ENCODE data around the gene THNSL1. TPM values are rescaled to one million over a fixed set of nuclear protein-coding genes. Genes with fewer than 3 reads are reported as not detected.
A peak's percentile ranks its signal among the peaks of the same experiment; 100 is the strongest.

Gene THNSL1
- total and polyA plus RNA-seq, 9 of the 15 experiments (the other 6 are each of a cell fraction or from before 2014, with no cell fraction given), result 4.5 to 8.6 (median 6.3) TPM

- no peak for TF ChIP-seq XRCC4 (IDR thresholded peaks at IDR 0.05; ENCODE audit: extremely low read depth, insufficient read depth, insufficient read length)
- peak; percentile 6; the same call in 1 of the 2 replicates for TF ChIP-seq REST (IDR thresholded peaks at IDR 0.05; ENCODE audit: borderline replicate concordance)
- no peak for TF ChIP-seq REST (CRISPR knock-in tag; IDR thresholded peaks at IDR 0.05; ENCODE audit: low read depth)
- TF ChIP-seq RBM34 (IDR thresholded peaks at IDR 0.05; ENCODE audit: borderline replicate concordance, insufficient read depth, low read length), result no peak
- no peak for TF ChIP-seq ZNF445 (CRISPR knock-in tag; IDR thresholded peaks at IDR 0.05; ENCODE audit: low read depth)
- TF ChIP-seq ZNF324 (CRISPR knock-in tag; IDR thresholded peaks at IDR 0.05), result no peak
- peak; percentile 82 for TF ChIP-seq CBFA2T3 (IDR thresholded peaks at IDR 0.05)
- no peak for TF ChIP-seq CREB3 (tag; conservative IDR thresholded peaks at IDR 0.05; ENCODE audit: low read depth)
- no peak for TF ChIP-seq POLR3A (IDR thresholded peaks at IDR 0.05; ENCODE audit: borderline replicate concordance, extremely low read depth, insufficient read depth, insufficient read length)
- no peak for TF ChIP-seq TSHZ1 (CRISPR knock-in tag; IDR thresholded peaks at IDR 0.05)
- peak; percentile 18; the same call in 1 of the 2 replicates for TF ChIP-seq HDGF (IDR thresholded peaks at IDR 0.05)
- peak; percentile 24; the same call in 1 of the 2 replicates for TF ChIP-seq MYNN (IDR thresholded peaks at IDR 0.05)
- TF ChIP-seq MYNN (CRISPR knock-in tag; IDR thresholded peaks at IDR 0.05), result no peak
- peak; percentile 54 for TF ChIP-seq TAL1 (IDR thresholded peaks at IDR 0.05)
- TF ChIP-seq SP2 (IDR thresholded peaks at IDR 0.05; ENCODE audit: extremely low read depth, low read depth, low read length, poor library complexity, severe bottlenecking), result no peak
- no peak for TF ChIP-seq ZNF79 (CRISPR knock-in tag; IDR thresholded peaks at IDR 0.05; ENCODE audit: low read depth)
These were observed 27.4 kb upstream of the THNSL1 start (continued) for GRCh38 chr10:24988831-24989640.
